Spleen (tissue), 7 donors: ENCODE measurements around the gene ERMARD.

Experiments used
- CTCF ChIP-seq, 11 experiments: fragments of 200-600 bp in 7 of 11; fragments of 450-650 bp in 4 of 11; sonication (generic) in 4 of 11; IDR thresholded peaks in 8 of 11; conservative IDR thresholded peaks in 3 of 11; 1 replicate in 7 of 11; 2 replicates in 4 of 11; pipeline versions ENCODE4 v1.4.0 to v1.8.0; 2016 to 2021; ENCODE audit warnings: antibody characterized with exemption in 11 of 11, inconsistent platforms in 4 of 11, mild to moderate bottlenecking in 1 of 11
- POLR2A ChIP-seq, 3 donors: fragments of 450-650 bp; IDR thresholded peaks; one replicate each; pipeline ENCODE4 v1.5.1; 2017; ENCODE audit warnings: antibody characterized with exemption in 3 of 3, mild to moderate bottlenecking in 1 of 3
- POLR2AphosphoS5 ChIP-seq, 3 donors: sonication (generic); formaldehyde crosslinking; IDR thresholded peaks; one replicate each; pipeline ENCODE4 v1.5.1; 2017; ENCODE audit warnings: antibody characterized with exemption in 3 of 3
- donor health status: DM: no; HTN: no; CAD: no; lungs with moderate emphysema.
- donor health status: DM: no; HTN: no; CAD: no.
- donor health status: DM: no; HTN: no; CAD: no.

- TF ChIP-seq POLR2A (IDR thresholded peaks at IDR 0.05) (no peak), CTCF (IDR thresholded peaks at IDR 0.05 in 8 of 11, conservative IDR thresholded peaks at IDR 0.05 in 3 of 11) (no peak), POLR2AphosphoS5 (IDR thresholded peaks at IDR 0.05) (no peak)
Measured at GRCh38 chr6:169799474-169799926, 48.1 kb downstream of the ERMARD start.
